BLaER1 (cell line): Measurements from ENCODE around the gene SNX22.
A peak's percentile ranks its signal among the peaks of the same experiment; 100 is the strongest.

ENCODE experiments used
- H3K27ac ChIP-seq: shearing (Covaris generic); formaldehyde crosslinking; 2 replicates; pipeline ENCODE4 v1.8.1; 2022
- H3K27me3 ChIP-seq: shearing (Covaris generic); formaldehyde crosslinking; 2 replicates; pipeline ENCODE4 v1.8.1; 2022
- H3K36me3 ChIP-seq: shearing (Covaris generic); formaldehyde crosslinking; 2 replicates; pipeline ENCODE4 v1.8.1; 2022
- H3K4me1 ChIP-seq: shearing (Covaris generic); formaldehyde crosslinking; 2 replicates; pipeline ENCODE4 v1.8.1; 2022
- H3K4me2 ChIP-seq: shearing (Covaris generic); formaldehyde crosslinking; 2 replicates; pipeline ENCODE4 v1.8.1; 2022
- H3K4me3 ChIP-seq: shearing (Covaris generic); formaldehyde crosslinking; 2 replicates; pipeline ENCODE4 v1.8.1; 2022
- H3K9ac ChIP-seq: shearing (Covaris generic); formaldehyde crosslinking; 2 replicates; pipeline ENCODE4 v1.8.1; 2022
- H3K9me3 ChIP-seq: shearing (Covaris generic); formaldehyde crosslinking; 2 replicates; pipeline ENCODE4 v1.8.1; 2022
- H4K20me1 ChIP-seq: shearing (Covaris generic); formaldehyde crosslinking; 2 replicates; pipeline ENCODE4 v1.8.1; 2022
- Cebpa-rat ChIP-seq: shearing (Covaris generic); IDR thresholded peaks from 2 replicates; pipeline ENCODE4 v1.8.1; 2022

SNX22 gene

DNA sequence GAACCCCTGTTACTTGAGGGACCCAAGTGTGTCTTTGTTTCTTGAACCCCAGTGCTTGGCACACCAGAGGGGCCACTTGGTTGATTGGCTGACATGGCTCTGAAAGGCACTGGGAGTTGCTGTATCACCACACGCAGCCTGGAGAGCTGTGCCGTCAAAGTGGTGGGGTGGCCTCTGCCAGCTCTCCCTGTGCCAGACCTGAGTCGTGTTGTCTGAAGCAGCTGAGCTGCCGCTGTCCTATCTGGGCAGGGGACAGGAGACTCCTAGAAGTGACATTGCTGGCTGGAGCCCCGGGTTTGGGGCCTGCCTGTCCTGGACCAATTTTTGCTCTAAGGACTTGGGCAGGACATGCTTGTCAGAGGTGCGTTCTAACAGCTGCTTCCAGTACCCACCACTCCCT is 5.5 kb upstream of the SNX22 start:
- H3K9ac ChIP-seq = no peak overlapping the region
- no peaks in the 10 kb centered on the region for H3K27me3 ChIP-seq
- no peak overlapping the region for H3K4me3 ChIP-seq
- H4K20me1 ChIP-seq = no peaks in the 10 kb centered on the region
- peak overlapping the region; percentile 13; the same call in 1 of the 2 replicates for H3K4me2 ChIP-seq
- peaks cover 50% of the 10 kb centered on the region for H3K4me1 ChIP-seq
- H3K36me3 ChIP-seq = peaks cover 37% of the 10 kb centered on the region
- H3K9me3 ChIP-seq = no peaks in the 10 kb centered on the region
- TF ChIP-seq Cebpa-rat = no peak
- H3K27ac ChIP-seq = no peak overlapping the region

DNA sequence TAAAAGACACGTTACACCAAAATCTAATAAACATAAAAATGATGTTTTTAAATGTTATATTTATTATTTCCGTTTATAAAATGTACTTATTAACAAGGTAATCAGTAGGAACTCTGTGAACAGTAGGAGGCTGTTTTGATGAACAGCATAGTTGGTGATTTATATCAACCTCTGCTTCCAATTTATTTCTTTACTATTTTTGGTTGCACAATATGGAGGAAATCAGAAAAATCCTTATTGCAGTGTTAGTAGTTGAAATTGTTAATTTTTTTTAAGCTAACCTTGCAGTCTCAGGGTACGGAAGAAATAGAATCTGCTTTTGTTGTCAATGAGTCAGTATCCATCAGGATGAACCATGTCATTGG is 5.0 kb upstream of the SNX22 start:
- H3K9ac ChIP-seq = no peak overlapping the region
- H3K36me3 ChIP-seq = peaks cover 32% of the 10 kb centered on the region
- peaks cover 53% of the 10 kb centered on the region for H3K4me1 ChIP-seq
- no peak for TF ChIP-seq Cebpa-rat
- H3K4me2 ChIP-seq = no peak overlapping the region
- no peak overlapping the region for H3K4me3 ChIP-seq
- no peaks in the 10 kb centered on the region for H3K27me3 ChIP-seq
- H3K27ac ChIP-seq = no peak overlapping the region
- H3K9me3 ChIP-seq = no peaks in the 10 kb centered on the region
- H4K20me1 ChIP-seq = no peaks in the 10 kb centered on the region

DNA sequence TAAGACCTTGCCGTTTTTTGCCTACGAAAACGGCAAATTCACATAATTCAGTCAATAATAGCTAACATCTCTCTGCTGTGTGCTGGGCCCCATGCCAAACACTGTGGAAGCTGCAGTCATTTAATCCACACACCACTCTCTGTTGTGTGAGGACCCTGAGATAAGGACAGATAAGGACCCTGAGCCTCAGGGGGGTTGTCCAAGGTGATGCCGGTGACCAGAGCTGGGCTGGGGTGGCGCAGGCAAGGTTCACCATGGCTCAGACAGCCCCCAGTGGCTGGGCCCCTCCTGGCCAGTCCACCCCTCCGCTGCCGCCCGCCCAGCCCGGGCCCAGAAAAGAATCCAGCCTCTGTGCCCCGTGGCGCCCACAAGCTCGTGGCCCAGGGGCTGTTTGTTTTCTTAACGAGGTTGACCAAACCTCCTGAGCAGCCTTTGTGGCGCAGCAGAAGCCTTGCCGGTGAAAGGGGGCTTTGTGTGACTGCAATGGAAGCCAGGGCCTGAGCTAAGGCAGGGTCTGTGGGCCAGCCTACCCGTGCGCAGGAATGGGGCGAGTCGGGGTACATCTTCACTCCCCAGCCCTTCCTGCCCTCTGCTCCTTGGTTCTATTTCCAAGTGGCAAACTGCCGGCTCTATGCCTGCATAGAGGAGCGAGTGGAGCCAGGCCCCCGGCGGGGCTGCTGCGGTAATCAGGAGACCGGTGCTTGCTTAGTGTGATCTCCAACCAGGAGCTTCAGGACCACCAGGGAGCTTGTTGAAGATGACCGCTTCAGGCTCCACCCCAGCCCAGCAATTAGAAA is 4.4 kb upstream of the SNX22 start:
- no peaks in the 10 kb centered on the region for H3K9me3 ChIP-seq
- no peak overlapping the region for H3K4me3 ChIP-seq
- TF ChIP-seq Cebpa-rat = no peak
- H3K9ac ChIP-seq = no peak overlapping the region
- peaks cover 26% of the 10 kb centered on the region for H3K36me3 ChIP-seq
- H4K20me1 ChIP-seq = no peaks in the 10 kb centered on the region
- H3K27ac ChIP-seq = no peak overlapping the region
- H3K4me1 ChIP-seq = peaks cover 53% of the 10 kb centered on the region
- H3K4me2 ChIP-seq = no peak overlapping the region
- H3K27me3 ChIP-seq = no peaks in the 10 kb centered on the region

DNA sequence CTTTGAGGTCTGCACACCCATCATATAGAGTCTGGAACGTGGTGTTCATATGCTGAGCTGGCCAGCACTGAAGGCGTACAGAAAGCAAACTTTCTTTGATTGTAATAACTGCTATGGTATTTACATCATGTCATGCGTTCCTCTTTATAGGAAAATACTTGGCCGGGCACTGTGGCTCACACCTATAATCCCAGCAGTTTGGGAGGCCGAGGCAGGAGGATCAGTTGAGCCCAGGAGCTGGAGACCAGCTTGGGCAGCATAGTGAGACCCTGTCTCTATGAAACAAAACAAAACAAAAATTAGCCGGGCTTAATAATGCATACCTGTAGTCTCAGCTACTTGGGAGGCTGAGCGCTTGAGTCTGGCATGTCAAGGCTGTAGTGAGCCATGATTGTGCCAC is 3.4 kb upstream of the SNX22 start:
- Histone ChIP-seq H3K9ac (no peak overlapping the region), H3K4me2 (no peak overlapping the region), H3K36me3 (peaks cover 15% of the 10 kb centered on the region), H3K27ac (no peak overlapping the region), H3K4me3 (no peak overlapping the region), H3K27me3 (no peaks in the 10 kb centered on the region), H3K4me1 (peaks cover 53% of the 10 kb centered on the region), H3K9me3 (no peaks in the 10 kb centered on the region), H4K20me1 (no peaks in the 10 kb centered on the region)
- TF ChIP-seq Cebpa-rat = no peak

DNA sequence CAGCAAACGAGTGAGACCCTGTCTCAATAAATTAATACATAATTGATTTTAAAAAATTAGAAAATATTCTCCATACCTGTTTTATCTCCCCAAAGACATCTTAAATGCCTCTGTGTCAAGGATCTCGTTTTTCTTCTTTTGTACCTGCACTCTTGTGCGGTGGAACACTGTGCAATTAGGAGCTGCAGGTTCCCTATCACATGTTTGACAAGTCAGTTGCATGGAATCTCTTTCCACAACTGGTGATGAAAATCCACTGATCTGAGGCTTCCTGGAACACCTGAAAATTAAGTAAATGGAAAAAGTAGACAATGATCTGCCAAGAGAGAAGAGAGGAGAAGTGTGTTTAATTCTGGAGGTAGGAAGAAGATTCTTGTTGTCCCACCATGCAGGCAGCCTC is 3.0 kb upstream of the SNX22 start:
- H3K9me3 ChIP-seq = no peaks in the 10 kb centered on the region
- peaks cover under 1% of the 10 kb centered on the region for H4K20me1 ChIP-seq
- TF ChIP-seq Cebpa-rat = no peak
- no peaks in the 10 kb centered on the region for H3K27me3 ChIP-seq
- peaks cover 11% of the 10 kb centered on the region for H3K36me3 ChIP-seq
- no peak overlapping the region for H3K9ac ChIP-seq
- H3K4me3 ChIP-seq = no peak overlapping the region
- H3K4me2 ChIP-seq = no peak overlapping the region
- no peak overlapping the region for H3K27ac ChIP-seq
- peaks cover 51% of the 10 kb centered on the region for H3K4me1 ChIP-seq

DNA sequence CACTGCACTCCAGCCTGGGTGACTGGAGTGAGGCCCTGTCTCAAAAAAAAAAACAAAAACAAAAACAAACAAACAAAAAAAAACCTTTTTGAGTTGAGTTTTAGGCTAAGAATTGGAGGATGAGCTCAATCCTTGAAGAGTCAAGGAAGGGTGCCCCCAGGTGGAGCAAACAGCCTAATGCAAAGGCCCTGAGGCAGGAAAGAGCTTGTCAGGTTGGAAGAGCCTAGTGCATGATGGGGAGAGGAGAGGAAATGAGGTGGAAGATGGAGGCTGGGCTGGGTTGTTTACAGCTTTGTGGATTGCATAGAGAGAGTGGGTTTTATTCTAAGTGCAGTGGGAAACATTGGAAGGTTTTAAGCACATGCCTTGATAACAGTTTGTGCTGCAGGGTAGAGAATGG is 2.1 kb upstream of the SNX22 start:
- H3K27ac ChIP-seq = no peak overlapping the region
- H4K20me1 ChIP-seq = peaks cover 9% of the 10 kb centered on the region
- H3K4me3 ChIP-seq = no peak overlapping the region
- H3K36me3 ChIP-seq = peaks cover 19% of the 10 kb centered on the region
- no peaks in the 10 kb centered on the region for H3K27me3 ChIP-seq
- TF ChIP-seq Cebpa-rat = no peak
- peak overlapping the region; percentile 11 for H3K4me2 ChIP-seq
- no peak overlapping the region for H3K9ac ChIP-seq
- H3K9me3 ChIP-seq = no peaks in the 10 kb centered on the region
- peaks cover 53% of the 10 kb centered on the region for H3K4me1 ChIP-seq

DNA sequence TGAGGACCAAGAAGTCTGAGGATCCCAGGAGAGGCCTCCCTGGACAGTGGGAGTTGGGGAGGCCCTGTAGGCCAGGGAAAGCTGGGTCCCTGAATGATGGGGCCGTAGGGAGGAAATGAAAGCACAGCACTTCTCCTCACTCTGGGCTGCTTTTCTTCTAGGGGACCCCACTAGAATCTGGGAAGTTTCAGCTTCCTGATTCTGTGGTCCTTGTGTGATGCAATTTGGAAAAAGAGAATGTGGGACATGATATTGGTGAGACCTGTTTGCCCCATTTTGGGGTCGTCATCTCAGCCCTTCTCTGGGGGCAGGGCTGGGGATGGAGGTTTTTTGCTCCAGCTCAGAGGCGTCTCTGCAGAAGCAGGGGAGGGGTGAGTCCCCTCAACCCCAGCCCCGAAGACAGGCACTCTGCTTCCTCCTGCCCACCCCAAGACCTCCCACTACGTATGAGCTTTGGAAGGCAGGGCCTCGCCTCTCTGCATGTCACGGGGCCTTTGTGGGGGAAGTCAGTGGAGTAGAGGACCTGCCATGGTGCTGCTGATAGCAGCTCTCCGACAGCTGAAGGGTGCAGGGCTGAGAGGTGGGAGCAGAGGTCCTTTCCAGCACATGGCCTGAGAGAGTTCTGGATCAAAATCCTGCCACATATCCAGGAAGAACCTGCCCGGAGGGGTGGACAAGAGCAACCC is 1.5 kb upstream of the SNX22 start:
- Histone ChIP-seq H3K9ac (no peak overlapping the region), H3K4me2 (peak overlapping the region; percentile 11), H3K4me3 (no peak overlapping the region), H4K20me1 (peaks cover 15% of the 10 kb centered on the region), H3K27ac (no peak overlapping the region), H3K27me3 (no peaks in the 10 kb centered on the region), H3K36me3 (peaks cover 25% of the 10 kb centered on the region), H3K4me1 (peaks cover 51% of the 10 kb centered on the region), H3K9me3 (no peaks in the 10 kb centered on the region)
- TF ChIP-seq Cebpa-rat = no peak

DNA sequence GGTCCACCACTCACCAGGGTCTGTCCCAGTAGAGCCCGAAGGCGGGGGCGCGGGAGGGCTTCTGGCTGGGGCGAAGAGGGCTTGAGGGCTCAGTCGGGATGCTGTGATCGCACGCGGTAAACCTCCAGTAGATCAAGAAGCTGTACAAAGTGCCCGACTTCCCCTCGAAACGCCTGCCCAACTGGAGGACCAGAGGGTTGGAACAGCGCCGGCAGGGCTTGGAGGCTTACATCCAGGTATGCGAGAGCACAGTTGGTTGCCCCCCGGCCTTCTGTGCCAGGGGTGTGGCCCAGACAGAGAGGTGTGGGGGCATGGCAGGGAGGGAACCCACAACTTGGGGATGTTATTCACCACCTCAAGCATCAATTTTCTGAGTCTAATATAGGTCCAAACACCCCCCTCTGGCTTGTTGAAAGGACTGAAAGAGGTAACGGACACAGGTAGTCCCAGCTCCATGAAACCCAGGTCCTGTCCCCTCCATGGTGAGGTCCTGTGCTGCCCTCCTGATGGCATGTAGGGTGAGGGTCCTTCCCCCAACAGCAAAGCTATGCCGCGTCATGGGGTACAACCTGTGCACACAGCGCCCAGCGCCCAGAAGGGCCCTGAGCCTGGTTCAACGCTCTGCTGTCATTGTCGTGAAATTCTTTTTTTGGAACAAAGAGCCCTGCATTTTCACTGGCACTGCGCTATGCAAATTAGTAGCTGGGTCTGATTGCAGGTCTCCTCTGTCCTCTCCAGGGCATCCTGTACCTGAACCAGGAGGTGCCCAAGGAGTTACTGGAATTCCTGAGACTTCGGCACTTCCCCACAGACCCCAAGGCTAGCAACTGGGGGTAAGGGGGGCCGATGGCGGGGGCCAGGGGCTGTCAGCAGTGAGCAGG is 1.2 kb downstream of the SNX22 start:
- no peak for TF ChIP-seq Cebpa-rat
- H3K27me3 ChIP-seq = no peaks in the 10 kb centered on the region
- peak overlapping the region; percentile 98 for H3K27ac ChIP-seq
- H3K4me1 ChIP-seq = peaks cover 62% of the 10 kb centered on the region
- H4K20me1 ChIP-seq = peaks cover 42% of the 10 kb centered on the region
- peak overlapping the region; percentile 97 for H3K4me2 ChIP-seq
- no peaks in the 10 kb centered on the region for H3K9me3 ChIP-seq
- H3K9ac ChIP-seq = peak overlapping the region; percentile 97
- peaks cover 42% of the 10 kb centered on the region for H3K36me3 ChIP-seq
- H3K4me3 ChIP-seq = peak overlapping the region; percentile 95

DNA sequence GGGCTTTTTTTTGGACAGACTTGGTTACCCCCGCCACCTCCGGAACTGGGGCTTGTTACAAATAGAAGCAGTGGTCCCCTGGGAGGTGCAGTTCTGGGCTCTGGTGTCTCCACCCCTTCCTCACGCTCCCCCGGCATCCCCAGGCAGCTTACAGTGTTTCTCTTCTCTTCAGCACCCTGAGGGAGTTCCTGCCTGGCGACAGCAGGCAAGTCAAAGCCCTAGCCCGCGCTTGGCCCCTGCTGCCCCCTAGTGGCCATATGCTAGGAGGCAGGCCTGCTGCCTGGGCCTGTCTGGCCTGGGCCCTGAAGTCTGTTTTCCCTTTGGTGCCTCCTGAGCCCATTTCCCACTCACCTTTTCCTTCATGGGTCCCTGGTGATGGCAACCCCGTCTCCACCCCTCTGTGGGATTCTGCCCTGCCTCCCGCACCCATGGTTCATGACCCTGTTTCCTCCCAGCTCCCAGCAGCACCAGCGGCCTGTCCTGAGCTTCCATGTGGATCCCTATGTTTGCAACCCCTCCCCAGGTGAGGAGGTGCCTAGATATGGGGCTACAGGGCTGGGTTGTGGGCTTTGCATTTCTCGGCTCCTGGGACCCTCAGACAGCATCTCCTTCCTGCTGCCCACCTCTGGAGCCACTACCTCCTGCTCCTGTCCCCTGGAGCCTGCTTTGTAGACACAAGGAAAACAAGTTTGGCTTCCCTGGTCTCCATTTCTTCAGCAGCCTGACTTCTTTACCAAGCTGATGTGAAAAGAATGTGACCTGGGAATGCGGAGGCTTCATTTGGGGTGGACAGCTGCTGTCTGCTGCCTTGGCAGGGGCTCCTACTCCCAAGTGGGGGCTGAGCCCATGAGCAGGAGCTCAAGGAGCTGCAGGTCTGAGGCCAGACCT is 2.2 kb downstream of the SNX22 start:
- Histone ChIP-seq H3K4me3 (peak overlapping the region; percentile 95), H3K4me2 (peak overlapping the region; percentile 97), H3K9ac (peak overlapping the region; percentile 97), H3K4me1 (peaks cover 72% of the 10 kb centered on the region), H3K36me3 (peaks cover 51% of the 10 kb centered on the region), H3K27ac (peak overlapping the region; percentile 98), H3K9me3 (no peaks in the 10 kb centered on the region), H4K20me1 (peaks cover 52% of the 10 kb centered on the region), H3K27me3 (no peaks in the 10 kb centered on the region)
- no peak for TF ChIP-seq Cebpa-rat
